SK-N-SH (cell line): Measurements from ENCODE around the gene TEKT5. TPM values are rescaled to one million over a fixed set of nuclear protein-coding genes. Genes with fewer than 3 reads are reported as not detected.

Source experiments
- CTCF ChIA-PET: fragments of 300-600, 350-600 bp; formaldehyde crosslinking; extraction: SDS; loops from one replicate; lab custom pipeline; 2021; lab: Yijun Ruan, JAX
- POLR2A ChIA-PET: fragments of 350-600 bp; sonication (Branson Sonifier 250); formaldehyde crosslinking; extraction: SDS; loops from one replicate; lab custom pipeline; 2020; ENCODE audit warnings: antibody characterized with exemption, inconsistent platforms; lab: Yijun Ruan, JAX
- DNase-seq: peaks from one replicate; pipeline ENCODE4 v3.0.0; 2012
- H2AFZ ChIP-seq: fragments of 200-600 bp; sonication (generic); 2 replicates; pipeline ENCODE4 v1.8.1; 2016; ENCODE audit warnings: antibody characterized with exemption, mild to moderate bottlenecking, low read depth
- H3F3A ChIP-seq: fragments of 200-600 bp; sonication (generic); replicated peaks from 2 replicates; pipeline ENCODE3; 2016; ENCODE audit warnings: antibody characterized with exemption, mild to moderate bottlenecking; ENCODE audit not compliant: insufficient read depth
- H3K27ac ChIP-seq, 2 experiments: fragments of 200-500 bp in 1 of 2; fragments of 200-600 bp in 1 of 2; sonication (Bioruptor generic) in 1 of 2; sonication (generic), shearing (Covaris generic) in 1 of 2; 2 replicates each; pipeline versions ENCODE4 v1.5.1 to v1.6.1; 2014 to 2016; ENCODE audit warnings: low read depth in 2 of 2, inconsistent platforms in 1 of 2, low read length in 1 of 2, mild to moderate bottlenecking in 1 of 2, mixed read lengths in 1 of 2
- H3K27me3 ChIP-seq: fragments of 200-600 bp; sonication (generic), shearing (Covaris generic); 2 replicates; pipeline ENCODE4 v1.6.1; 2016; ENCODE audit warnings: mixed run types; ENCODE audit not compliant: insufficient read depth
- H3K36me3 ChIP-seq, 2 experiments: fragments of 200-500 bp in 1 of 2; fragments of 200-600 bp in 1 of 2; sonication (Bioruptor generic) in 1 of 2; sonication (generic) in 1 of 2; replicated peaks in 1 of 2; 2 replicates each; pipeline versions ENCODE3 to v1.5.1; 2014 to 2016; ENCODE audit warnings: low read length in 1 of 2, mild to moderate bottlenecking in 1 of 2; ENCODE audit not compliant: insufficient read depth in 2 of 2, control insufficient read depth in 1 of 2
- H3K4me1 ChIP-seq, 2 experiments: fragments of 200-500 bp in 1 of 2; fragments of 200-600 bp in 1 of 2; sonication (Bioruptor generic) in 1 of 2; sonication (generic), shearing (Covaris generic) in 1 of 2; 2 replicates each; pipeline versions ENCODE4 v1.5.1 to v1.6.1; 2014 to 2016; ENCODE audit warnings: low read depth in 1 of 2, low read length in 1 of 2, mixed run types in 1 of 2; ENCODE audit not compliant: insufficient read depth in 2 of 2, control insufficient read depth in 1 of 2
- H3K4me2 ChIP-seq: fragments of 200-600 bp; sonication (generic), shearing (Covaris generic); 2 replicates; pipeline ENCODE4 v1.6.1; 2017; ENCODE audit warnings: mixed run types
- H3K4me3 ChIP-seq, 2 experiments: fragments of 200-500 bp in 1 of 2; fragments of 200-600 bp in 1 of 2; sonication (Bioruptor generic) in 1 of 2; sonication (generic), shearing (Covaris generic) in 1 of 2; 2 replicates each; pipeline versions ENCODE4 v1.5.1 to v1.8.1; 2014 to 2016; ENCODE audit warnings: low read depth in 2 of 2, inconsistent platforms in 1 of 2, low read length in 1 of 2, mild to moderate bottlenecking in 1 of 2, mixed read lengths in 1 of 2, moderate library complexity in 1 of 2
- H3K79me2 ChIP-seq: fragments of 200-600 bp; sonication (generic); 2 replicates; pipeline ENCODE4 v1.8.1; 2017; ENCODE audit warnings: mild to moderate bottlenecking; ENCODE audit not compliant: insufficient read depth
- H3K9ac ChIP-seq: fragments of 200-600 bp; sonication (generic); 2 replicates; pipeline ENCODE4 v1.6.1; 2017; ENCODE audit warnings: mixed run types
- H3K9me2 ChIP-seq: fragments of 200-600 bp; sonication (generic); 2 replicates; pipeline ENCODE4 v1.6.1; 2017; ENCODE audit warnings: mixed run types
- H3K9me3 ChIP-seq: fragments of 200-600 bp; sonication (generic); 2 replicates; pipeline ENCODE4 v1.6.1; 2017; ENCODE audit warnings: mixed run types, mild to moderate bottlenecking, moderate library complexity
- H4K20me1 ChIP-seq: fragments of 200-600 bp; sonication (generic); 2 replicates; pipeline ENCODE4 v1.6.1; 2017; ENCODE audit warnings: mild to moderate bottlenecking, mixed run types; ENCODE audit not compliant: insufficient read depth
- CHD2 ChIP-seq: fragments of 150-350 bp; IDR thresholded peaks from 2 replicates; pipeline ENCODE4 v1.6.1; 2018; ENCODE audit warnings: low read length; ENCODE audit not compliant: partially characterized antibody
- ELF1 ChIP-seq: IDR thresholded peaks from 2 replicates; pipeline ENCODE4 v1.4.0; 2012
- EP300 ChIP-seq, 2 experiments: IDR thresholded peaks; 2 replicates each; pipeline versions ENCODE4 v1.4.0 to v1.6.1; 2012; ENCODE audit warnings: borderline replicate concordance in 1 of 2, low read depth in 1 of 2, low read length in 1 of 2
- EZH2phosphoT487 ChIP-seq: fragments of 200-600 bp; sonication (generic); IDR thresholded peaks from 2 replicates; pipeline ENCODE4 v1.6.1; 2017; ENCODE audit warnings: low read depth, mixed run types, mild to moderate bottlenecking, antibody characterized with exemption, moderate library complexity, borderline replicate concordance
- GATA2 ChIP-seq: sonication (generic); formaldehyde crosslinking; IDR thresholded peaks from 2 replicates; pipeline ENCODE4 v1.5.0; 2020; ENCODE audit warnings: mild to moderate bottlenecking, missing genetic modification reagents
- IRF3 ChIP-seq: fragments of 150-350 bp; IDR thresholded peaks from 2 replicates; pipeline ENCODE4 v1.6.1; 2016; ENCODE audit warnings: mild to moderate bottlenecking, low read depth, low read length
- JUND ChIP-seq: IDR thresholded peaks from 2 replicates; pipeline ENCODE4 v1.4.0; 2012
- MEF2A ChIP-seq: IDR thresholded peaks from 2 replicates; pipeline ENCODE4 v1.4.0; 2012; ENCODE audit warnings: low read depth, borderline replicate concordance
- MXI1 ChIP-seq: IDR thresholded peaks from 2 replicates; pipeline ENCODE4 v1.6.1; 2012; ENCODE audit warnings: mild to moderate bottlenecking, low read depth, low read length, improper control_type of control experiment
- PBX3 ChIP-seq: IDR thresholded peaks from 2 replicates; pipeline ENCODE4; 2012
- POLR2AphosphoS5 ChIP-seq: IDR thresholded peaks from 2 replicates; pipeline ENCODE4 v1.6.1; 2012; ENCODE audit warnings: low read depth, low read length
- RAD21 ChIP-seq: IDR thresholded peaks from 2 replicates; pipeline ENCODE4 v1.6.1; 2012; ENCODE audit warnings: mild to moderate bottlenecking, low read length
- RFX5 ChIP-seq: IDR thresholded peaks from 2 replicates; pipeline ENCODE4 v1.6.1; 2012; ENCODE audit warnings: mild to moderate bottlenecking, improper control_type of control experiment, low read length
- RXRA ChIP-seq: IDR thresholded peaks from 2 replicates; pipeline ENCODE4 v1.4.0; 2012; ENCODE audit warnings: low read depth, mild to moderate bottlenecking, borderline replicate concordance
- SMC3 ChIP-seq: IDR thresholded peaks from 2 replicates; pipeline ENCODE4 v1.6.1; 2012; ENCODE audit warnings: low read depth, low read length, improper control_type of control experiment
- USF1 ChIP-seq: IDR thresholded peaks from 2 replicates; pipeline ENCODE4 v1.4.0; 2012; ENCODE audit warnings: low read depth, borderline replicate concordance
- USF2 ChIP-seq: fragments of 150-350 bp; IDR thresholded peaks from 2 replicates; pipeline ENCODE4 v1.6.1; 2017; ENCODE audit warnings: antibody characterized with exemption, low read length, low read depth, borderline replicate concordance
- YY1 ChIP-seq: IDR thresholded peaks from 2 replicates; pipeline ENCODE4 v1.4.0; 2012; ENCODE audit warnings: low read depth, mild to moderate bottlenecking
- WGBS: methylation state at CpG from one replicate; pipeline ENCODE4 v1.1.6; 2017; ENCODE audit warnings: low lambda C conversion rate; 5-methylcytosine and 5-hydroxymethylcytosine counted together
- polyA plus RNA-seq, 3 experiments: library from polyadenylated mRNA; depleted of rRNA; stranded (reverse); fragments of >200 nt; gene quantifications; 2 replicates each; pipeline ENCODE4 v1.2.3, GENCODE V29; 2012

TEKT5 gene
- polyA plus RNA-seq, 1 of the 3 experiments (the other 2 are of a cell fraction): not detected

- CTCF ChIA-PET: no interaction called here
- no peak overlapping the region for H3K4me2 ChIP-seq
- no peaks in the 10 kb centered on the region for H3F3A ChIP-seq
- no peak overlapping the region for H3K9ac ChIP-seq
- 43% methylated on average over 6 of the region's 6 CpGs for WGBS
- POLR2A ChIA-PET: no interaction called here
- H3K9me2 ChIP-seq: no peaks in the 10 kb centered on the region
- H3K4me1 ChIP-seq: no peaks in the 10 kb centered on the region
- no peaks in the 10 kb centered on the region for H3K9me3 ChIP-seq
- no peak for DNase-seq
- no peaks in the 10 kb centered on the region for H3K27me3 ChIP-seq
- H3K36me3 ChIP-seq: no peaks in the 10 kb centered on the region
- H2AFZ ChIP-seq: no peak overlapping the region
- no peaks in the 10 kb centered on the region for H3K79me2 ChIP-seq
- no peak overlapping the region for H3K4me3 ChIP-seq
- no peak overlapping the region for H3K27ac ChIP-seq
- H4K20me1 ChIP-seq: no peaks in the 10 kb centered on the region
- no peak for TF ChIP-seq JUND
- no peak for TF ChIP-seq GATA2
- no peak for TF ChIP-seq EZH2phosphoT487
- no peak for TF ChIP-seq RXRA
- TF ChIP-seq ELF1: no peak
- TF ChIP-seq SMC3: no peak
- no peak for TF ChIP-seq USF2
- TF ChIP-seq PBX3: no peak
- TF ChIP-seq RFX5: no peak
- no peak for TF ChIP-seq MEF2A
- no peak for TF ChIP-seq EP300 (IDR thresholded peaks at IDR 0.05; ENCODE audit: borderline replicate concordance in 1 of 2, low read depth in 1 of 2, low read length in 1 of 2)
- TF ChIP-seq RAD21: no peak
- TF ChIP-seq POLR2AphosphoS5: no peak
- TF ChIP-seq YY1: no peak
- TF ChIP-seq USF1: no peak
- TF ChIP-seq IRF3: no peak
- TF ChIP-seq CHD2: no peak
- no peak for TF ChIP-seq MXI1
These were observed 52.5 kb downstream of the TEKT5 start for GRCh38 chr16:10641953-10642949.
